Neuronal stem cell (in vitro differentiated cells): ENCODE measurements around the gene SOS1.

Experiments
- DNase-seq: peaks from one replicate; pipeline ENCODE4 v3.0.0-alpha.2; 2013; ENCODE audit warnings: low spot score
- H2AFZ ChIP-seq: one replicate; pipeline ENCODE4 v1.6.1; 2013; ENCODE audit warnings: mild to moderate bottlenecking, low read length, inconsistent platforms
- H2AK5ac ChIP-seq: 2 replicates; pipeline ENCODE4 v1.6.1; 2013; ENCODE audit warnings: low read depth, mild to moderate bottlenecking, inconsistent platforms, low read length, moderate library complexity, mixed read lengths
- H2BK120ac ChIP-seq: 2 replicates; pipeline ENCODE4 v1.6.1; 2013; ENCODE audit warnings: low read depth, mild to moderate bottlenecking, inconsistent platforms, low read length, moderate library complexity, mixed read lengths
- H2BK12ac ChIP-seq: one replicate; pipeline ENCODE4 v1.6.1; 2013; ENCODE audit warnings: low read length, inconsistent platforms
- H2BK15ac ChIP-seq: 2 replicates; pipeline ENCODE4 v1.6.1; 2013; ENCODE audit warnings: mild to moderate bottlenecking, low read length, inconsistent platforms, mixed read lengths
- H2BK5ac ChIP-seq: one replicate; pipeline ENCODE4 v1.6.1; 2013; ENCODE audit warnings: inconsistent platforms, mild to moderate bottlenecking, low read length, moderate library complexity
- H3K14ac ChIP-seq: one replicate; pipeline ENCODE4 v1.6.1; 2013; ENCODE audit warnings: low read length, inconsistent platforms
- H3K18ac ChIP-seq: 2 replicates; pipeline ENCODE4 v1.6.1; 2013; ENCODE audit warnings: low read length, inconsistent platforms
- H3K23ac ChIP-seq: 2 replicates; pipeline ENCODE4 v1.6.1; 2013; ENCODE audit warnings: low read depth, mild to moderate bottlenecking, mixed read lengths, low read length, inconsistent platforms; ENCODE audit not compliant: poor library complexity
- H3K27ac ChIP-seq: replicated peaks from 3 replicates; pipeline ENCODE4 v1.5.1; 2013; ENCODE audit warnings: low read length, inconsistent platforms
- H3K27me3 ChIP-seq, 3 experiments: 2 replicates each; pipeline ENCODE4 v1.6.1; 2013; ENCODE audit warnings: low read length in 3 of 3, mild to moderate bottlenecking in 2 of 3, inconsistent platforms in 1 of 3, low read depth in 1 of 3, mixed read lengths in 1 of 3, moderate library complexity in 1 of 3; ENCODE audit not compliant: control insufficient read depth in 3 of 3, insufficient read depth in 3 of 3
- H3K36me3 ChIP-seq, 2 donors: replicated peaks in 1 of 2; 2 replicates each; pipeline ENCODE4 v1.6.1; 2013; ENCODE audit warnings: low read length in 2 of 2; ENCODE audit not compliant: control insufficient read depth in 2 of 2, insufficient read depth in 2 of 2
- H3K4ac ChIP-seq: 2 replicates; pipeline ENCODE4 v1.6.1; 2013; ENCODE audit warnings: inconsistent platforms, mild to moderate bottlenecking, low read length, moderate library complexity
- H3K4me1 ChIP-seq, 2 donors: 1 replicate in 1 of 2; 2 replicates in 1 of 2; pipeline ENCODE4 v1.6.1; 2013; ENCODE audit warnings: low read length in 2 of 2, low read depth in 1 of 2; ENCODE audit not compliant: control insufficient read depth in 2 of 2, insufficient read depth in 1 of 2
- H3K4me2 ChIP-seq: one replicate; pipeline ENCODE4 v1.6.1; 2013; ENCODE audit warnings: mild to moderate bottlenecking, low read length, inconsistent platforms; ENCODE audit not compliant: insufficient read depth, poor library complexity, severe bottlenecking
- H3K4me3 ChIP-seq, 2 donors: 2 replicates each; pipeline ENCODE4 v1.5.1; 2013; ENCODE audit warnings: low read length in 2 of 2, mild to moderate bottlenecking in 2 of 2, inconsistent platforms in 1 of 2, moderate library complexity in 1 of 2
- H3K79me1 ChIP-seq: one replicate; pipeline ENCODE4 v1.6.1; 2013; ENCODE audit warnings: low read depth, mild to moderate bottlenecking, inconsistent platforms, low read length, moderate library complexity
- H3K9ac ChIP-seq: one replicate; pipeline ENCODE4 v1.6.1; 2013; ENCODE audit warnings: mild to moderate bottlenecking, low read depth, low read length, inconsistent platforms; ENCODE audit not compliant: poor library complexity
- H3K9me3 ChIP-seq, 2 donors: replicated peaks in 1 of 2; 2 replicates each; pipeline versions ENCODE3 to v1.6.1; 2013; ENCODE audit warnings: low read length in 2 of 2, mild to moderate bottlenecking in 2 of 2, inconsistent platforms in 1 of 2, low read depth in 1 of 2, mixed read lengths in 1 of 2, moderate library complexity in 1 of 2; ENCODE audit not compliant: control insufficient read depth in 2 of 2, insufficient read depth in 1 of 2
- H4K8ac ChIP-seq: one replicate; pipeline ENCODE4 v1.6.1; 2013; ENCODE audit warnings: low read depth, mild to moderate bottlenecking, inconsistent platforms, low read length, moderate library complexity
- H4K91ac ChIP-seq: one replicate; pipeline ENCODE4 v1.6.1; 2013; ENCODE audit warnings: low read length, low read depth, mild to moderate bottlenecking, inconsistent platforms; ENCODE audit not compliant: poor library complexity
- WGBS, 2 donors: extraction: QIAGEN DNeasy Blood & Tissue Kit; methylation state at CpG; one replicate each; pipeline ENCODE4 v1.1.7; 2013; ENCODE audit warnings: missing lambda C conversion rate in 2 of 2, mixed read lengths in 1 of 2; ENCODE audit not compliant: insufficient read length in 2 of 2, insufficient replicate concordance in 1 of 2; ENCODE audit errors: extremely low coverage in 2 of 2; 5-methylcytosine and 5-hydroxymethylcytosine counted together

Gene SOS1

DNA sequence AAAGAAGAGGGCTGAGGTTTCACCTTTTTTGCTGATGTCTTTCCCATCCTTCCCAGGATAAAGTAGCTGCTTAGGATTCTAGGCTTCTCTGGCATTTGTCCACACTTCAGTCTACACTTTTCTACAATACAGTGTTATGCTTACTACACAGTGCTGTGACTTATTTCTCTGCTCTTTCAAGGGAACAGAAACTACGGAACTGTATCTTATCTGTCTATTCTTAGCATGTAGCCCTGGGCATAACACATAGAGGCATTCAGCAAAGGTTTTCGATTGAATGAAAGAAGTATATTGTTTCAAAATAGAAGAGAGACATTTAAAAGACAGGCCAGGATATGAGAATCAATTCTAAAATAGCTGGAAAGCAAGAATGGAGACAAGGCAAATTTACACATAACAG is 120.3 kb downstream of the SOS1 start:
- Histone ChIP-seq H2BK5ac (no peak overlapping the region), H4K91ac (no peak overlapping the region), H3K9me3 (no peaks in the 10 kb centered on the region), H3K27me3 (no peaks in the 10 kb centered on the region), H3K79me1 (no peaks in the 10 kb centered on the region), H2AK5ac (no peak overlapping the region), H3K18ac (no peak overlapping the region), H3K4me2 (no peak overlapping the region), H3K4me3 (no peak overlapping the region), H3K27ac (no peak overlapping the region), H2AFZ (no peak overlapping the region), H4K8ac (no peak overlapping the region), H3K14ac (no peak overlapping the region), H3K4ac (no peak overlapping the region), H3K9ac (no peak overlapping the region), H2BK15ac (no peak overlapping the region), H2BK12ac (no peak overlapping the region), H2BK120ac (no peak overlapping the region), H3K36me3 (peaks cover 6 to 93% of the 10 kb centered on the region in 2 donors), H3K4me1 (no peaks in the 10 kb centered on the region), H3K23ac (no peak overlapping the region)
- no peak for DNase-seq
- no CpG with 5 or more reads among the region's 2 CpGs for WGBS, 2 donors

DNA sequence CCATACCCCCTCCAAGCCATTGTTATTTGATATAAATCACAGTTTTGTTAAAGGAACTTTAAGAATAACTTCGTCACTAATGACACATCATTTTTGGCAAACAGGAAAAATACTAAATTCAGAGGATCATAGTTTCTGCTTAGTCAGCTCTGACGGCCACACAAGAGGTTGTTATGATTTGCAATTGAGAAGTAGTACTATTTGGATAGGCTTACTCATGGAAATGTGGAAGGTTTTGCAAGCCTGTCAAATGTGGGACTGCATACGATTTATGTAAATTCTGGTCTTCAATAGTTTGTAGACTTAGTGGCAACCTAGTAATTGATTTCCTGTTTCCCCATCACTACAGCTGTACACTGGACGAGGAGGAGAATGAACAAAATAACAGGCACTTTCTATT is 123.1 kb downstream of the SOS1 start:
- H3K4ac ChIP-seq, result no peak overlapping the region
- no peak overlapping the region for H3K27ac ChIP-seq
- no CpG with 5 or more reads among the region's 4 CpGs for WGBS, 2 donors

DNA sequence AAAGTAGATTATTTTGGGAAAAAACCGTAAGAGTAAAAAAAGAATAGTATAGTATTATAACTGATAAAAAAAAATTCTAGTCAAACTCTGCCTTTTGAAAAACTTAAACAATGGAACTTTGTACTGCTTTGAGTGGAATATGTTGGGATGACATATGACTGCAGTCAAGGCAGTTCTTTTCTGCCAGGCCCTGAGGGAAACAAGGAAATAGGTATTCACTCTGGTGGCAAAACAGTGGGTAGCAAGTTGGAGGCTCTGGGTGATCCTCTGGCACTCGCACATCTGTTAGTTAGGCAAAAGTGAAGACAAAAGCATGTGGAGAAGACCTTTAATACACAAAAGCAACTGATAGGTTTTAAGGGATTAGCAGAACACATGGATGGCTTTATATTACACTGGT is 129.0 kb downstream of the SOS1 start:
- Histone ChIP-seq H2AFZ (no peak overlapping the region), H3K36me3 (peaks cover 6 to 99% of the 10 kb centered on the region in 2 donors), H3K4me2 (no peak overlapping the region), H2BK15ac (no peak overlapping the region), H3K14ac (no peak overlapping the region), H2AK5ac (no peak overlapping the region), H2BK5ac (no peak overlapping the region), H3K9me3 (no peaks in the 10 kb centered on the region), H4K91ac (no peak overlapping the region), H3K27me3 (no peaks in the 10 kb centered on the region), H3K4me3 (no peak overlapping the region), H2BK12ac (no peak overlapping the region), H3K4me1 (no peaks in the 10 kb centered on the region), H3K4ac (no peak overlapping the region), H2BK120ac (no peak overlapping the region), H3K79me1 (no peaks in the 10 kb centered on the region), H3K27ac (no peak overlapping the region), H3K9ac (no peak overlapping the region), H3K23ac (no peak overlapping the region), H4K8ac (no peak overlapping the region), H3K18ac (no peak overlapping the region)
- DNase-seq, result no peak
- WGBS, 2 donors, result 100% methylated on average over 1 of the region's 2 CpGs; no CpG with 5 or more reads in 1 of the 2 donors

More for the DNA sequence above, 123.1 kb downstream of the SOS1 start:
- H3K23ac ChIP-seq, result no peak overlapping the region
- no peak overlapping the region for H3K9ac ChIP-seq
- no peak overlapping the region for H2BK15ac ChIP-seq
- H2BK12ac ChIP-seq, result no peak overlapping the region
- no peak overlapping the region for H3K14ac ChIP-seq
- H3K4me2 ChIP-seq, result no peak overlapping the region
- H3K36me3 ChIP-seq, result peaks cover 9 to 96% of the 10 kb centered on the region in 2 donors
- no peak overlapping the region for H3K18ac ChIP-seq
- no peak overlapping the region for H2AFZ ChIP-seq
- no peak overlapping the region for H2BK120ac ChIP-seq
- no peaks in the 10 kb centered on the region for H3K79me1 ChIP-seq
- no peak overlapping the region for H2BK5ac ChIP-seq
- no peak overlapping the region for H3K4me3 ChIP-seq
- DNase-seq, result no peak
- H3K27me3 ChIP-seq, result no peaks in the 10 kb centered on the region
- no peak overlapping the region for H4K8ac ChIP-seq
- no peak overlapping the region for H4K91ac ChIP-seq
- no peak overlapping the region for H2AK5ac ChIP-seq
- H3K4me1 ChIP-seq, result no peaks in the 10 kb centered on the region
- no peaks in the 10 kb centered on the region for H3K9me3 ChIP-seq

DNA sequence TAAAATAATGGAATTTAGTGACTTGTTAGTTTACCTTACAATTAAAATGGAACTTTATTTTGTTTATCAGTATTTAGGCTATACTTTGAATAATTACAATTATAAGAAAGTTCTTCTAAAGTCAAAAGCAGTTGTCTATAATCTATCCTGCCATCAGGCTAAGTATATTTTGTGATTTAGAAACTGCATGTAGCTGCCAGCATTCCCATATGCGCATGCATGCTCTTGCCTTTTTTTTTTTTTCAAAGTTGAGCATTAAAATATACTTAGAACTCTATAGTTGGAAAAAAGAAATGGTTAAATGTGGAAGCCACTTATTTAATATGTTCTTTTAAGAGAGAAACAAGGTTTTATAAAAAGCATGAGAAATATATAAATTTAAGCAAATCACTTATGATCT is 132.1 kb downstream of the SOS1 start:
- H3K36me3 ChIP-seq, result peaks cover 12 to 99% of the 10 kb centered on the region in 2 donors
- no peaks in the 10 kb centered on the region for H3K4me1 ChIP-seq
- no peak overlapping the region for H2AK5ac ChIP-seq
- no peak overlapping the region for H3K27ac ChIP-seq
- no CpG with 5 or more reads among the region's 1 CpG for WGBS, 2 donors
- H2BK15ac ChIP-seq, result no peak overlapping the region
- no peak overlapping the region for H3K23ac ChIP-seq
- no peak overlapping the region for H3K4ac ChIP-seq
- no peak overlapping the region for H3K18ac ChIP-seq
- H3K79me1 ChIP-seq, result no peaks in the 10 kb centered on the region
- no peak overlapping the region for H4K91ac ChIP-seq
- no peak overlapping the region for H3K4me2 ChIP-seq
- no peak overlapping the region for H2BK12ac ChIP-seq
- H3K9ac ChIP-seq, result no peak overlapping the region
- no peak for DNase-seq
- no peak overlapping the region for H4K8ac ChIP-seq
- H3K27me3 ChIP-seq, result no peaks in the 10 kb centered on the region
- no peak overlapping the region for H3K4me3 ChIP-seq
- H2BK5ac ChIP-seq, result no peak overlapping the region
- no peak overlapping the region for H3K14ac ChIP-seq
- no peaks in the 10 kb centered on the region for H3K9me3 ChIP-seq
- H2AFZ ChIP-seq, result no peak overlapping the region
- H2BK120ac ChIP-seq, result no peak overlapping the region
